ENCODE results near the gene OR4D9. TPM values are rescaled to one million over a fixed set of nuclear protein-coding genes. Genes with fewer than 3 reads are reported as not detected.

The OR4D9 gene
- total and polyA plus RNA-seq, 10 of the 15 experiments (the other 5 are each of a cell fraction or from before 2014, with no cell fraction given), result not detected

DNA sequence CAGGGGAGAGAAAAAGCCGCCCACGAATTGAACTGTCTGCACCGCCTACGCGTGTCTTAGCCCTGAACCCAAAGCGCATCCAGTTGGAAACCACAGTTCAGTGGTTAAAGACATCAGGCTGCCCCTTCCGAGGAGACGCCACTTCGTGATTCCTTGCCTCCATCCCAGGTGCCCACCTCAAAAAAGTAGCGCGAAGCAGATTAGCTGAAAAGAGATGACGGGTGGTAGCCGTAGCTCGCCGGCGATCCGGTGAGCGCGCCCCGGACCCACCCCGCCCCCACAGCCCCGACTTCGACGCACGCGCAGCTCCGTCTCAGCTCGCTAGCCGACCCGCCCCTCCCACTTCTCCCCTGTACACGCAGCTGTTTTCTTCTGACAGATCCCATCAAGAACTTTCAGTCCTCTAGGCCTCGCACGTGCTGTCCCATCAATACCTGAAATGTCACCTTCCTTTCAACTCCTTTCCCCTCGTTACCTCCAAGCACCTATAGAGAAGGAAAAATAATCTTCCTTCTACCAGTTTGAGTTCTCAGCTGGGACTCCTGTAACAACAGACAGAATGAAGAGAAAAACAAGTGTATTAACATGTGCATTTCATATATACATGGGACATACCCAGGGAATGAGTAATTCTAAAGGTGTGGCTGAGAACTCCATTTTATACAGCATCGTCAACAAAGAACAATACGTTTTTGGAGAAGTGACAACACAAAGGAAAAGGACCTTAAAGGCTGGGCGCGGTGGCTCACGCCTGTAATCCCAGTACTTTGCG is 49.5 kb downstream of the OR4D9 start (continued):
- TF ChIP-seq, protein P1, sequence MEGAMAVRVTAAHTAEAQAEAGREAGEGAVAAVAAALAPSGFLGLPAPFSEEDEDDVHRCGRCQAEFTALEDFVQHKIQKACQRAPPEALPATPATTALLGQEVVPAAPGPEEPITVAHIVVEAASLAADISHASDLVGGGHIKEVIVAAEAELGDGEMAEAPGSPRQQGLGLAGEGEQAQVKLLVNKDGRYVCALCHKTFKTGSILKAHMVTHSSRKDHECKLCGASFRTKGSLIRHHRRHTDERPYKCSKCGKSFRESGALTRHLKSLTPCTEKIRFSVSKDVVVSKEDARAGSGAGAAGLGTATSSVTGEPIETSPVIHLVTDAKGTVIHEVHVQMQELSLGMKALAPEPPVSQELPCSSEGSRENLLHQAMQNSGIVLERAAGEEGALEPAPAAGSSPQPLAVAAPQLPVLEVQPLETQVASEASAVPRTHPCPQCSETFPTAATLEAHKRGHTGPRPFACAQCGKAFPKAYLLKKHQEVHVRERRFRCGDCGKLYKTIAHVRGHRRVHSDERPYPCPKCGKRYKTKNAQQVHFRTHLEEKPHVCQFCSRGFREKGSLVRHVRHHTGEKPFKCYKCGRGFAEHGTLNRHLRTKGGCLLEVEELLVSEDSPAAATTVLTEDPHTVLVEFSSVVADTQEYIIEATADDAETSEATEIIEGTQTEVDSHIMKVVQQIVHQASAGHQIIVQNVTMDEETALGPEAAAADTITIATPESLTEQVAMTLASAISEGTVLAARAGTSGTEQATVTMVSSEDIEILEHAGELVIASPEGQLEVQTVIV (IDR thresholded peaks at IDR 0.05; ENCODE audit: borderline replicate concordance, partially characterized antibody), result no peak
- TF ChIP-seq ZNF24 (IDR thresholded peaks at IDR 0.05) (no peak), SMAD1 (IDR thresholded peaks at IDR 0.05; ENCODE audit: low read depth, partially characterized antibody) (no peak), FOXM1 (IDR thresholded peaks at IDR 0.05; ENCODE audit: low read depth, low read length) (no peak)

DNA sequence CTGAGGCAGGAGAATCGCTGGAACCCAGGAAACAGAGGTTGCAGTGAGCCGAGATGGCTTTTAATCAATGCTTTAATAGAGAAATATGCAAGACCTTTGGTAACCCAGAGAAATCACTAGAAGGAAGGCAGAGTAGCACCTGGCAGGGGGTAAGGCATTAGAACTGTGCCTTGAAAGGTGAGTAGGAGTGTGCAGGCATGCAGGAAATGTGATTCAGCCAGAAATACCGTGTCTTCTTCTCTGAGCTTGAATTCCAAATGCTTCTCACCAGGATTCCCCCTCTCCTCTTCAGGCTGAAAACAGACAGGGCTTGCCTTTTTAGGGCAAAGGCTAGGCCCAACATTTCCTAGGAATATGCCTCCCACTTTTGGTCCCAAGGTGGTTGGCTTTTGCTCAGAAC is 51.0 kb downstream of the OR4D9 start:
- no peaks in the 10 kb centered on the region for H3K79me2 ChIP-seq (ENCODE audit: control insufficient read depth, insufficient read depth, low read length)
- intact Hi-C loops (cut with micrococcal nuclease; ENCODE audit: unreplicated experiment), result no loop called here
- H4K20me1 ChIP-seq (ENCODE audit: control insufficient read depth, insufficient read depth), result no peaks in the 10 kb centered on the region
- H3K4me3 ChIP-seq, result no peak overlapping the region
- no peaks in the 10 kb centered on the region for H3K9me3 ChIP-seq (replicated peaks; ENCODE audit: control insufficient read depth, insufficient read depth, low read length)
- H3K36me3 ChIP-seq (ENCODE audit: control insufficient read depth in 2 of 2, insufficient read depth in 2 of 2, low read length in 1 of 2), result no peaks in the 10 kb centered on the region
- CTCF ChIA-PET, result interaction anchor here (0.8 to 2.9 kb wide), 5 partner anchors 25 to 376 kb away, joined by 3 to 11 read pairs (median 4); partner anchors contain the start of gene OSBP
- 52% methylated on average over 3 of the region's 3 CpGs for WGBS (ENCODE audit: insufficient coverage, insufficient replicate concordance, low lambda C conversion rate, missing lambda C conversion rate)
- no peak for TF ChIP-seq EGR1 (IDR thresholded peaks at IDR 0.05; ENCODE audit: borderline replicate concordance in 1 of 2, low read depth in 2 of 2, low read length in 2 of 2)
- SMC1A ChIA-PET (ENCODE audit: uncharacterized antibody, unreplicated experiment), result interaction anchor here (0.5 to 2.1 kb wide), 5 partner anchors 13 to 163 kb away, joined by 3 to 8 read pairs (median 3); no protein-coding TSS in a partner anchor
- H3K27ac ChIP-seq (ENCODE audit: control insufficient read depth, insufficient read depth), result no peak overlapping the region
- no peak overlapping the region for H3K9ac ChIP-seq (ENCODE audit: control insufficient read depth, insufficient read depth, low read length)
- H3K27me3 ChIP-seq (replicated peaks in 1 of 2; ENCODE audit: control insufficient read depth in 2 of 2, insufficient read depth in 2 of 2, low read length in 1 of 2), result no peaks in the 10 kb centered on the region
- peaks cover 4% of the 10 kb centered on the region; the same call in 1 of the 2 replicates for H3K4me1 ChIP-seq (ENCODE audit: control insufficient read depth, insufficient read depth, low read length)
- no peak overlapping the region for H2AFZ ChIP-seq (ENCODE audit: control insufficient read depth, low read depth, low read length)
- no TSS peak for BruUV-seq (replicated peaks)
- DNase-seq (ENCODE audit: low read depth, low spot score), result no peak
- in situ Hi-C loops (cut with MboI), result no loop called here
- H3K4me2 ChIP-seq (ENCODE audit: control insufficient read depth, insufficient read depth), result no peak overlapping the region
- no peak for FAIRE-seq
- POLR2A ChIA-PET, result interaction anchor here (1.1 to 1.7 kb wide), 2 partner anchors 107 to 388 kb away, joined by 3 to 4 read pairs; partner anchors contain the start of gene PATL1
- ATAC-seq, result no peak
- RAD21 ChIA-PET (ENCODE audit: unreplicated experiment), result no interaction called here

Other genes starting within 250 kb of the OR4D9 start
Only the 7 nearest of the 10 such genes appear.
- gene OR5AN1, start 152.6 kb upstream of the OR4D9 start, total RNA-seq (2014; rRNA removed), result not detected in 2 replicates
- not detected in 2 replicates for gene OR5AN1, start 152.6 kb upstream of the OR4D9 start, total RNA-seq (2014; rRNA removed; fragmentation: Illumina TruSeq; extraction: Trizol)
- not detected in 2 replicates for gene OR5AN1, start 152.6 kb upstream of the OR4D9 start, total RNA-seq (2021)
- not detected in 2 replicates for gene OR5AN1, start 152.6 kb upstream of the OR4D9 start, polyA plus RNA-seq (2011; rRNA removed)
- not detected in 2 replicates for gene OR5AN1, start 152.6 kb upstream of the OR4D9 start, polyA plus RNA-seq (2014; fragmentation: Illumina TruSeq; extraction: Trizol)
- gene OR5AN1, start 152.6 kb upstream of the OR4D9 start, polyA plus RNA-seq (2014; fragmentation: Nextera tagmentation; extraction: Ambion mirVana), result not detected
- gene OR5AN1, start 152.6 kb upstream of the OR4D9 start, polyA plus RNA-seq (2014; rRNA removed), result not detected in 2 replicates
- not detected for gene OR5AN1, start 152.6 kb upstream of the OR4D9 start, polyA plus RNA-seq (2016; fragmentation: Nextera tagmentation; extraction: Ambion mirVana)
- not detected in 2 replicates for gene OR5A2, start 85.1 kb upstream of the OR4D9 start, total RNA-seq (2014; rRNA removed)
- not detected in 2 replicates for gene OR5A2, start 85.1 kb upstream of the OR4D9 start, total RNA-seq (2014; rRNA removed; fragmentation: Illumina TruSeq; extraction: Trizol)
- gene OR5A2, start 85.1 kb upstream of the OR4D9 start, total RNA-seq (2021), result not detected in 2 replicates
- not detected in 2 replicates for gene OR5A2, start 85.1 kb upstream of the OR4D9 start, polyA plus RNA-seq (2011; rRNA removed)
- not detected in 2 replicates for gene OR5A2, start 85.1 kb upstream of the OR4D9 start, polyA plus RNA-seq (2014; fragmentation: Illumina TruSeq; extraction: Trizol)
- not detected for gene OR5A2, start 85.1 kb upstream of the OR4D9 start, polyA plus RNA-seq (2014; fragmentation: Nextera tagmentation; extraction: Ambion mirVana)
- gene OR5A2, start 85.1 kb upstream of the OR4D9 start, polyA plus RNA-seq (2014; rRNA removed), result not detected in 2 replicates
- not detected for gene OR5A2, start 85.1 kb upstream of the OR4D9 start, polyA plus RNA-seq (2016; fragmentation: Nextera tagmentation; extraction: Ambion mirVana)
- not detected in 2 replicates for gene OR5A1, start 75.1 kb upstream of the OR4D9 start, total RNA-seq (2014; rRNA removed)
- not detected in 2 replicates for gene OR5A1, start 75.1 kb upstream of the OR4D9 start, total RNA-seq (2014; rRNA removed; fragmentation: Illumina TruSeq; extraction: Trizol)
- not detected in 2 replicates for gene OR5A1, start 75.1 kb upstream of the OR4D9 start, total RNA-seq (2021)
- not detected in 2 replicates for gene OR5A1, start 75.1 kb upstream of the OR4D9 start, polyA plus RNA-seq (2011; rRNA removed)
- gene OR5A1, start 75.1 kb upstream of the OR4D9 start, polyA plus RNA-seq (2014; fragmentation: Illumina TruSeq; extraction: Trizol), result not detected in 2 replicates
- gene OR5A1, start 75.1 kb upstream of the OR4D9 start, polyA plus RNA-seq (2014; fragmentation: Nextera tagmentation; extraction: Ambion mirVana), result not detected
- not detected in 2 replicates for gene OR5A1, start 75.1 kb upstream of the OR4D9 start, polyA plus RNA-seq (2014; rRNA removed)
- not detected for gene OR5A1, start 75.1 kb upstream of the OR4D9 start, polyA plus RNA-seq (2016; fragmentation: Nextera tagmentation; extraction: Ambion mirVana)
- gene OR4D6, start 54.6 kb upstream of the OR4D9 start, total RNA-seq (2014; rRNA removed), result not detected in 2 replicates
- gene OR4D6, start 54.6 kb upstream of the OR4D9 start, total RNA-seq (2014; rRNA removed; fragmentation: Illumina TruSeq; extraction: Trizol), result not detected in 2 replicates
- not detected in 2 replicates for gene OR4D6, start 54.6 kb upstream of the OR4D9 start, total RNA-seq (2021)
- gene OR4D6, start 54.6 kb upstream of the OR4D9 start, polyA plus RNA-seq (2011; rRNA removed), result not detected in 2 replicates
- gene OR4D6, start 54.6 kb upstream of the OR4D9 start, polyA plus RNA-seq (2014; fragmentation: Illumina TruSeq; extraction: Trizol), result not detected in 2 replicates
- not detected for gene OR4D6, start 54.6 kb upstream of the OR4D9 start, polyA plus RNA-seq (2014; fragmentation: Nextera tagmentation; extraction: Ambion mirVana)
- not detected in 2 replicates for gene OR4D6, start 54.6 kb upstream of the OR4D9 start, polyA plus RNA-seq (2014; rRNA removed)
- not detected for gene OR4D6, start 54.6 kb upstream of the OR4D9 start, polyA plus RNA-seq (2016; fragmentation: Nextera tagmentation; extraction: Ambion mirVana)
- not detected in 2 replicates for gene OR4D10, start 38.2 kb upstream of the OR4D9 start, total RNA-seq (2014; rRNA removed)
- not detected in 2 replicates for gene OR4D10, start 38.2 kb upstream of the OR4D9 start, total RNA-seq (2014; rRNA removed; fragmentation: Illumina TruSeq; extraction: Trizol)
- not detected in 2 replicates for gene OR4D10, start 38.2 kb upstream of the OR4D9 start, total RNA-seq (2021)
- gene OR4D10, start 38.2 kb upstream of the OR4D9 start, polyA plus RNA-seq (2011; rRNA removed), result not detected in 2 replicates
- gene OR4D10, start 38.2 kb upstream of the OR4D9 start, polyA plus RNA-seq (2014; fragmentation: Illumina TruSeq; extraction: Trizol), result not detected in 2 replicates
- not detected for gene OR4D10, start 38.2 kb upstream of the OR4D9 start, polyA plus RNA-seq (2014; fragmentation: Nextera tagmentation; extraction: Ambion mirVana)
- gene OR4D10, start 38.2 kb upstream of the OR4D9 start, polyA plus RNA-seq (2014; rRNA removed), result not detected in 2 replicates
- not detected for gene OR4D10, start 38.2 kb upstream of the OR4D9 start, polyA plus RNA-seq (2016; fragmentation: Nextera tagmentation; extraction: Ambion mirVana)
- gene OR4D11, start 8.0 kb upstream of the OR4D9 start, total RNA-seq (2014; rRNA removed), result not detected in 2 replicates
- gene OR4D11, start 8.0 kb upstream of the OR4D9 start, total RNA-seq (2014; rRNA removed; fragmentation: Illumina TruSeq; extraction: Trizol), result not detected in 2 replicates
- not detected in 2 replicates for gene OR4D11, start 8.0 kb upstream of the OR4D9 start, total RNA-seq (2021)
- gene OR4D11, start 8.0 kb upstream of the OR4D9 start, polyA plus RNA-seq (2011; rRNA removed), result not detected in 2 replicates
- gene OR4D11, start 8.0 kb upstream of the OR4D9 start, polyA plus RNA-seq (2014; fragmentation: Illumina TruSeq; extraction: Trizol), result not detected in 2 replicates
- gene OR4D11, start 8.0 kb upstream of the OR4D9 start, polyA plus RNA-seq (2014; fragmentation: Nextera tagmentation; extraction: Ambion mirVana), result not detected
- gene OR4D11, start 8.0 kb upstream of the OR4D9 start, polyA plus RNA-seq (2014; rRNA removed), result not detected in 2 replicates
- gene OR4D11, start 8.0 kb upstream of the OR4D9 start, polyA plus RNA-seq (2016; fragmentation: Nextera tagmentation; extraction: Ambion mirVana), result not detected
- gene OSBP, start 104.2 kb downstream of the OR4D9 start, total RNA-seq (2014; rRNA removed), result 22.5 and 23.5 TPM in 2 replicates
- 24.6 and 26.8 TPM in 2 replicates for gene OSBP, start 104.2 kb downstream of the OR4D9 start, total RNA-seq (2014; rRNA removed; fragmentation: Illumina TruSeq; extraction: Trizol)
- 34.9 and 36.0 TPM in 2 replicates for gene OSBP, start 104.2 kb downstream of the OR4D9 start, total RNA-seq (2021)
- gene OSBP, start 104.2 kb downstream of the OR4D9 start, polyA plus RNA-seq (2011; rRNA removed), result 27.7 and 28.8 TPM in 2 replicates
- 41.2 and 49.2 TPM in 2 replicates for gene OSBP, start 104.2 kb downstream of the OR4D9 start, polyA plus RNA-seq (2014; fragmentation: Illumina TruSeq; extraction: Trizol)
- 10 to 100 TPM in 1 of 2 experiments, 1 to 10 TPM in 1; 9.8 to 10.7 TPM for gene OSBP, start 104.2 kb downstream of the OR4D9 start, polyA plus RNA-seq (2014; fragmentation: Nextera tagmentation; extraction: Ambion mirVana)
- 19.3 and 20.9 TPM in 2 replicates for gene OSBP, start 104.2 kb downstream of the OR4D9 start, polyA plus RNA-seq (2014; rRNA removed)
- gene OSBP, start 104.2 kb downstream of the OR4D9 start, polyA plus RNA-seq (2016; fragmentation: Nextera tagmentation; extraction: Ambion mirVana), result 10 to 100 TPM in 1 of 2 experiments, 1 to 10 TPM in 1; 5.9 to 11.8 TPM

Measured in GM12878 (cell line).